ENCODE measurements around the gene MPP1.
"Not testable (repeated sequence)": the region's sequence is repeated elsewhere in the genome, so short reads cannot be mapped to it uniquely, and the experiment has no call there.

Gene MPP1

DNA sequence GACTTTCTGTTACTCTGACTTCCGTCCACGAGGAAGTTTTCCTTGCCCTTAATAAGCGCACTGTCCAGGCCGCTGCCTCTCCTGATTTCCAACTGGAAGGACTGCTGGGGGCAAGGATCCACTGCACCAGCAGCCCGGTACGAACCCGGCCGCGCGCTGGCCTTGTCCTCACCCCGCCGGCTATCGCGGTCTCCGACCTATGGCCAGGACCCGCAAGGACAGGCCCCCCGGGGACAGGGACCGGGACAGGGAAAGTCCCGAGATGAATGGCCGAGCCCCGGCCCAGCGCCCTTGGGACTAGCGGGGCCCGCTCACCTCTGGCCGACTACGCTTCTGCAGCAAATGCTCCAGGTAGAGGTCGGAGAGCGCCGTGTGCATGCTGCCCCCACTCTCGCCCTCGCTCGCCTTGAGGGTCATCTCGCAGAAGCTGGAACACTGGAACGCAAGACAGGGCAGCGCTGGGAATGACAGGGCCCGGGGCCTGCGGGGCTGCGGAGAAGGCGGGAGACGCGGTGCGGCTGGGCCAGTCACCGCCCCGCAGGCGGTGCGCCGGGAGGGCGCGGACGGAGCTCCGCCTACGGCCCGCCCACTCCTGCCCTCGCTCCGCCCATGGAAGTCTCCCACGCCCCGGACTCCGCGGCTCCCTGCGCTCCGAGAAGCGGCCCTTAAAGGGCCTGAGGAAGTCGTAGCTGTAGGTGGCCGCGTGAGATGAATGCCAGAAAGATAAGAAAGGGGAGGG, at the start of gene MPP1:
Gene MPP1 (minus strand): TSS at position 529 of the 739 bp plus-strand sequence. CDS start 112 bp downstream, at position 417.
- peak; percentile 55 for DNase-seq

DNA sequence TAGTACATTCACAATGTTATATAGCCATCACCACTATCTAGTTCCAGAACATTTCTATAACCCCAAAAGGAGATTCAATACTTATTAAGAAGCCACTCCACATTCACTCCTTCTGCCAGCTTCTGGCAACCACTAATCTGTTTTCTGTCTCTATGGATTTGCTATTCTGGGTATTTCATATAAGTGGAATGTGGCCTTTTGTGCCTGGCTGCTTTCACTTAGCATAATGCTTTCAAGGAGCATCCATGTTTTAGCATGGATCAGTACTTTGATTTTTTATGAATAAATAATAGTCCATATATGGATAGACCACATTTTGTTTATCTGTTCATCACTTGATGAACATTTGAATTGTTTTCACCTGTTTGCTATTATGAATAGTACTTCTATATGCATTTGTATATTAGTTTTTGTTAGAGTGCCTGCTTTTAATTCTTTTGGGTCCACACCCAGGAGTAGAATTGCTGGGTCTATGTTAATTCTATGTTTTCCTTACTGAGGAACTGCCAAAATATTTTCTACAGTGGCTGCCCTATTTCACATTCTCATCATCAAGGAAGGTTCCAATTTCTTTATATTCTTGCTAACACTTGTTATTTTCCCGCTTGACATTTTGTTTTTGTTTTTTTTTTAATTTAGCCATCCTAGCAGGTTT, 45.8 kb upstream of the MPP1 start:
- DNase-seq: no peak

DNA sequence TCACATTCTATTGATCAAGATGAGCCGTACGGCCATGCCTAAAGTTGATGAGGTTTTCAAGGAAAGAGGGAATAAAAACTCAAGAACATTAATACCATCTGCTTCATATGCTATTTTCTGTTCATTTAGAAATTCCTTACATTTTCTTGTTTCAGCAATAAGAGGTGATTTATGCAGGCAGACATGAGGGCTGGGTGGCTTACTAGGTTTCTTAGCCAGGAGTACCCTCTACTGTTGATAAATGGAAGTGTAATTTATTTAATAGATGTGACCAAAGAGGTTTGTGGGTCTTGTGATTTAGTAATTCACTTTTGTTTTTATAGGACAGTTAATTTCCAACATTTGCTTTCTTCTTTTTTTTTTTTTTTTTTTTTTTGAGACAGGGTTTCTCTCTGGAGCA, 35.6 kb upstream of the MPP1 start:
- DNase-seq: no peak

DNA sequence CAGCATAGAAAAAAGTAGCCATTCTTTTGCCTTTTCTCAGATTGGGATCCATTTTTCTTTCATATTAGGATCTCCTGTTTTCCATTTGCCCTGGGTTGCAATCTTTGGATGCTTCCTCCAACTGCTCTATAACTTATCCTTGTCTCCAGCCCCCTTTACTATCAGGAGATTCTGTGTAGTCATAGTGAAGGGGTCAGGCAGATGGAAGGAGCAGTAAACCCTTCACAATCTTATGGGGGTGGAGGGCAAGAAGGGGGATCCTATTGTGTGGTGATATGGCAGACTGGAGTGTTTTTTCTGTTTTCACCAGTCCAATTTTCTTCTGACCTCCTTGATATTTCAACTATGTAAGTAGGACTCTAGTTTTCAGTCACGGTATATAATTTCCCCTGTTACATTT, 30.9 kb upstream of the MPP1 start:
- DNase-seq: no peak

DNA sequence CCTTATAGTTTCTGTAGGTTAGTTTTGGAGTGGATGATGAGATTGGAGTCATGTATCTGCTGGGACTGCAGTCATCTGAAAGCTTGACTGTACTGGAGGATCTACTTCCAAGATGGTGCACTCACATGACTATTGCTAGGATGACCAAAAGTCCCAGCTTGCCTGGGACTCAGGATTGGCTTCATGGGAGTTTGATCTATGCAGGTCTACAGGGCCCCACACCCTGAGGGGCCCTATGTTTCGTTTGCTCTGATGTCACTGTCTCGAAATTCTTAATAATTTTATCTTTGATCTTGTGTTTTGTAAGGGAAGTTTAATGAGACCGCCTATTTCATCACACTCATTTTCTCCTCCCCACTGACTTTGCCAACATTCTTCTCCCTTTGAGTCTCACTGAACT, 29.3 kb upstream of the MPP1 start, which contains the start of gene SMIM9:
Gene SMIM9 (minus strand): TSS at position 101 of the 400 bp plus-strand sequence. CDS start 3,806 bp downstream, outside the sequence.
- DNase-seq: no peak

DNA sequence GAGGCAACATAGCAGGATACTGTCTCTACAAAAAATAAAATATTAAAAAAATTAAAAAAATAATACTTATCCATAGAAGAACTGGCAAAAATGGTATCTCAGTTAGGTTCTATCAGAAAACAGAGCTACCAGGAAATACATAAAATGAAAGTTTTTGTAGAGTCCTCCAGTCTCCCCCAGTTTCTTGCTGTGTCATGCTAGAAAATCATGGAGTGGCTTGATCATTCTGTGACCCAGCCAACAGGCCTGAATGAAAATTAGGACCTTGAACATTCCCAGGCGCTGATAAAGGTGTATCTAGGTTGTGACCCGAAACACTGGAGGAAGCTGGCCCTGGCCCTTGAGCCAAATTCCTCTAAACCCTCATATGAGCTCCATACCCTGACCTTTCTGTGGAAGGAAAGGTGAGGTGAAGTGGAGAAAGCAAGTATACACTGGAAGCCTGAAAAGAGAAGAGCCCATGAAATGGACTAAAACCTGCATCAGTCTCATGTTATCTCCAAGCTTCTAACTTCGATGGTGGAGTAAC, 28.5 kb upstream of the MPP1 start:
- DNase-seq: no peak

DNA sequence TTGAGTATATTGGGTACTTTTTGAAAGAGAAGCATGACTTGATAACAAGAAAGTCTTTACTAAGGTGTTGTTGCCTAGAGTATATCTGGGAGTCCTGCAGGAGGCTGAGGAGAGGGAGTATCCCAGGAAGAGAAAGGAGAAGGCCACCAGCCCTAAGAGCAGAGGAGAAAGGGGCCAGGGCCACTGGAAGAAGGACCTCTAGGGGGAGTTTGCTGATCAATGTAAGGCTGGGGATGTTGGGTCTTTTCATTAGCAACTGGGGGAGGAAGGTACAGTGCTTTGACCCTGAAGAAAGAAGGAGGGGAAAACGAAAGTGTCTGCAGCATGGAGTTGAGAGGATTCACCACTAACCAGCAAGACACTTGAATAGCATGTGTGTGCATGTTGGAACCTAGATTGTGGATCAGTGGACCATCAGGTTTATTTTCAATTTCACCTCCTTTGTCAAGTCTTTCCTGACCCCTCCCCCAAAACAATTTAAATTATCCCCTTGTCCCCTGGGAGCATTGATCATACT, 24.7 kb upstream of the MPP1 start:
- no peak for DNase-seq

DNA sequence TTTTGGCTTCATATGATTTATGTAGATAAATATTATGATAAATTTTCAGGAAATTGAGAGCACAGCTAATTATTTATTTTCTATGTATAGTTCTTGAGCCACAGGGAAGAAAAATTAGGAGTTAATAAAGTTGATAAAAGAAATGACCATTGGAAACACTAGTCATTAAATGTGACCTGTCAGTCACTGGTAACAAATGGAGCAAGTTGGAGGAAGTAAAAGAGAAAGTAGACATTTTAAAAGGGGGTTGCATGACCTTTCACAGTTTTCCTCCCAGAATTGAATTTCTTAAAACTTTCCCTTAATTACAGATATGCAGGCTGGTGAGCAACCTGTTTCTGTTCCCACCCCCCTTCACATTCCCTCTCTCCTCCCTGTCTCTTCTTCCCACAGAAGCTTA, 23.8 kb upstream of the MPP1 start:
- DNase-seq: no peak

DNA sequence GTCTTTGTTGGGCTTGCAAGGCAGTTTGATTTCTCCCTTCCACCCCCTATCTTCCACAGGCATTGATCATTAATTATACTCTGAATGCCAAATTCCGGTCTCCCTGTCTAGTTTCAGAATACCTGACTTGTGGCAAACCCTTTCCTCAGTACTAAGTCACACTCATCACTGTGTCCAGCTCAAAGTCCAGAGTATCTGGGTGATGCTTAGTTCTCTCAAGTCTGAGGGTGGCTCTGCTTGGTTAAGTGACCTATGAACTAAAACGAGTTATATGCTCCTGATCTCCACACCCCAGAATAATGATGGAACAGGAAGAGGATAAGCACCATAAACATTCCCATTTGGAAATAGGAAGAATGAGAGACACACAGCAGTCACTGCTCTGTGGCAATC, 22.7 kb upstream of the MPP1 start:
- DNase-seq: no peak

DNA sequence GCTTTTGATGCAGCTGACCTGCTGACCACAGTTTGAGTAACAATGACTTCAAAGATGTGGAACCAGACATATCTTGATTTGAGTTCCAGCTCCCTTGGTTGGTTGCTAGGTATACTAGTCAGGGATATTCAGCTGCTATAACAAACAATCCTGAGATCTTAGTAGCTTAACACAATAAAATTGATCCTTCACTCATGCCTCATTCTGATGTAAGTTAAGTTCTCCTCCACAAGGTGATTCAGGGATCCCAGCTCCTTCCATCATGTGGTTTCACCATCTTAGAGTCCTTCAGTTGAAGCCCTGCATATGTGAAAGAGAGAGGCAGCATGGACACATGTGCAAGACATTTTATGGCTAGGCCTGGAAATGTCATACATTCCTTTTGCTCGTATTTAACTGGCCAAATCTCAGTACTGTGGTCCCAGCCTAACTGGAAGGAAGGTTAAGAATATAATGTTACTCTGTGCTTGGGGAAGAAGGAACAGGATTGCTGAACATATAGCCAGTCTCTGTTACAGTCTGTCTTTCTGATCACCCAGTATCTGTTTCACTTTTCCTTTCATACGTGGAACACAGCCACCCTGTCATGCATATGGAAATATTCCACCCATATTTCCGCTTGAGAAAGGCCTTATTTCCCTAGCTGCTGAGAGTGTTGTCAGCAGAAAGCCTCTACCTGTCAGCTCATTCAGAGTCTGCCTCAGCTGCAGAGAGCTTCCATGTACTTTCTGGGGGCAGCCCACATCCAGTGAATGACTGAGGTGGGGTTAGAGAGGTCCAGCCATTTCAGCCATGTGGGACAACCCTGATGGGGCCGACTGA, 22.1 kb upstream of the MPP1 start:
- DNase-seq: no peak

DNA sequence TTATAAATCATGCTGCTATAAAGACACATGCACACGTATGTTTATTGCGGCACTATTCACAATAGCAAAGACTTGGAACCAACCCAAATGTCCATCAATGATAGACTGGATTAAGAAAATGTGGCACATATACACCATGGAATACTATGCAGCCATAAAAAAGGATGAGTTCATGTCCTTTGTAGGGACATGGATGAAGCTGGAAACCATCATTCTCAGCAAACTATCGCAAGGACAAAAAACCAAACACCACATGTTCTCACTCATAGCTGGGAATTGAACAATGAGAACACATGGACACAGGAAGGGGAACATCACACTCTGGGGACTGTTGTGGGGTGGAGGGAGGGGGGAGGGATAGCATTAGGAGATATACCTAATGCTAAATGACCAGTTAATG, 20.3 kb upstream of the MPP1 start:
- not testable (repeated sequence) for DNase-seq

DNA sequence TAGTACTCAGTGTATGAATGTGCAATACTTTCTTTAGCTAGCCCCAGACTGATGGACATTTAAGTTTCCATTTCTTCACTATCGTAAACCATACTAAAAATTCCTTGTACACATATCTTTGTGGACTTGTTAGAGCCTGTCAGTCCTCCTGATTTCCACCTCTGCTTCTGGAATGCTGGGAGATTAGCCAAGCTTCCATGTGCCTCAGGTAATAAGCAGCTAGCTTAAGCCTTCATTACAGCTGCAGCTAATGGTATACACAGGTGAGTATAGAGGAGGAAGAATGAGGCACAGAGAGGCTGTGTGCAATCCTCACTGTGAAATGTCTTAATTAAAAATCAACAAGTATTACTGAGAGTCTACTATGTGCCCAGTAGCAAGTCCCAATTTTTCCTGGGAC, 19.4 kb upstream of the MPP1 start:
- DNase-seq: no peak

DNA sequence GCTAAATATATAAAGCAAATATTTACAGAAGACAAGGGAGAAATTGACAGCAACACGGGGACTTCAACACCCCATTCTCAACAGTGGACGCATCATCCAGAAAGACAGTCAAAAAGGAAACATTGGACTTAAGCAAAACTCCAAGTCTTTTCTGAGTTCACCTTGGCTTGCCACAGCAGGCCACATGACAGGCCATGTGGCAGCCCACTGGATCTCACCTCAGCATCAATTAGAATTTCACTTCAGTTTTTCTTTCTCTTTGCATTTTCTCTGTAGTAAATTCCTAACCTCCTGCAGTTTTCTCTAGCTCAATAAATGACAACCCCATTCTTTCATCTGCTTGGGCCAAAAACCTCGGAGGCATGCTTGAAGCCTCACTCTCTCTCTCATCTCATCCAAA, 16.7 kb upstream of the MPP1 start:
- no peak for DNase-seq

DNA sequence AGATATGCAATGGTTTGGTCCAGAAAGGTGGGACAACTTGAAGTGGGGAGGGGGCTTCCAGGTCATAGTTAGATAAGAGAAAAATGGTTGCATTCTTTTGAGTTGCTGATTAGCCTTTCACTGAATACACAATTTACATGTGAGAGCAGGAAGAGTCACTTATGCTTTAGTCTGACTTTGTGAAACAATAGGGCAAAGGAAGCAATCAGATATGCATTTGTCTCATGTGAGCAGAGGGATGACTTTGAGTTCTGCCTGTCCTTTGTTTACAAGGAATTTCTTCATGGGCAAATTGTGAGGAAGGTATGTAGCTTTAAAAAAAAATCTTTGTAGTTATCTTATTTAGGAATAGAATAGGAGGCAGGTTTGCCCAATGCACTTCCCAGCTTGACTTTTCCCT, 16.2 kb upstream of the MPP1 start:
- no peak for DNase-seq

DNA sequence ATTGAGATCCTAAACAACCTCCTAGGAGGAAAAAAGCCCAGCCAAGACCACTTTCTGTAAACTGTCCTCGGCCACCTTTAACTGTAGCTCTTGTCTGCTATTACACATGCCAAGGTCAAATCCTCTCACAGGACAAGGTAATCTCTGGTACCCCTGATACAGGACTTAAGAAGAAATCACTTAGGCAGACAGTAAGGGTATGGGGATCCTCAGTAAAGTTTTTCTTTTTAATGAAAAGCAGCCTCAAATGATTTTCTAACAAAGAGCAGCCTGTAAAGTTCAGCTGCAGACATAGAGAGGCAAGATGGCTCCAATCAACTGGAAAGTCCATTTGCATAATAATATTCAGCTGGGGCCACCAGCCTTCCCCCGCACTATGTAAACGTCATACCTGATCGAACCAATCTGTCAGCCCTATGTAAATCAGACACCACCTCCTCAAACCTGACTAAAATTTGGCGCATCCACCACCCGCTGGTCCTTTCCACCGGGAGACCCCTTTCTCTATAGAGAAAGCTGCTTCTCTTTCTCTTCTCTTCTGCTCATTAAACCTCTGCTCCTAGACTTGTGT, 14.6 kb upstream of the MPP1 start:
- DNase-seq: no peak

DNA sequence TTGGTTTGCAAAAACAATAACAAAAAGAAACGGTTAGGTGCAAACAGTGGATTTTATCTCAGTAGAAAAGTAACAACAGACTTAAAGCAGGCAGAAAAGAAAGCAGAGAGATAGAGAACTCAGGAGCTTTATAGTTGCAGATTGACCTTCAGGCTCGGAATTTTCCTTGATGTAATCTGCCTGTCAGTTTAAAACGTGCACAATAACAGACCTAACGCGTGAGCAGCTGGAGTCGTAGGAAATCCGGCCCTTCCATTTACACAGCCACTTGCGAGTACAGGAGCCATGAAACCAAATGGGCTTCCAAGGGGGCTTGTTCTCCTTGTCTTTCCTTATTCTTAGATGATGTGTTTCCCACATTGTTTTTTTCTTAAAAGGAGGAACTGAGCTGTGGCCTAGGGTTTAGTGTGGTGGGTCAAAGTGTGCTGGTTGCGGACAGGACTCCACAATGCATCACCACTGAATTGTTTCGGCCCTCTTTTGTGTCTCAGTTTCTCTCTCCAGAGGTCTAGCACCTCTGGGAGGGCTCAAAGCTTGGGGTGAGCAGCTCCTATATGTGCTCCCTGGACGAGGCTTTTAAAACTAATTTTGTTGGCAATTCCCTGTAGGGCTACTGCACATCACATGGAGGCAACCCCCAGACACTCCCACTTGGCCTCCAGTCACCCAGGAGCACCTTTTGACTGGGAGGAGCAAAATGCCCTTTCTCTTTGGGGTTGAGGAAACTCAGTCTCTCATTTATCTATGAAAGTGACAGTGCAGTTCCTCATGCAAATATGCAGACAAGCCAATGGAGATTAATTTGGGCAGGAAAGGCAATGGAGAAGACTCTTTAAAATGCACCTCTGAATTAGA, 13.9 kb upstream of the MPP1 start:
- DNase-seq: no peak

DNA sequence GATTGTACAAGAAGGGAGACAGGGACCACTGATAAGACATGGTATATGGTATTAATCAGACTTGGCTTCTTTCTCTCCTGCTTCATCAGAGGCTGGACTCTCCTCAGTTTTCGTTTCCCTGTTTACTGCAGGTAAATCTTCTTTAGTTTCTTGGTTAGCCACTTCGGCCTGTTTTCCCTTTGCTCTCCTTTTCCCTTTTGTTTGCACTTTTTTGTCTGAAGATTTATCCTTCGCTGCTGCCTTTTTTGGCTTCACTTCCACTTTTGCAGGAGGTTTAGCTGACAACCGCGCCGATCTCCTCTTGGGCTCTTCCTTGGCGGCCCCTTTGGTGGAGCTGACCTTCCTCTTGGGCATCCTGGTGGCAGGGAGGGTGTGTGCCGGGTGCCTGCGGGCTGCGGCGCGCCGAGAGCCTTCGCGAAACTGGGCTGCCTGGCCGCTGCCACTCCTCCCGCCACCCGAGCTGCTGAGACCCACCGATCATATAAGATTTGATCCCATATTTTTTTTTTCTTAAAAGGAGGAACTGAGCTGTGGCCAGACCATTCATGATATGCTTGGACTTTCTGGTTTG, 11.8 kb upstream of the MPP1 start:
- DNase-seq: not testable (repeated sequence)

DNA sequence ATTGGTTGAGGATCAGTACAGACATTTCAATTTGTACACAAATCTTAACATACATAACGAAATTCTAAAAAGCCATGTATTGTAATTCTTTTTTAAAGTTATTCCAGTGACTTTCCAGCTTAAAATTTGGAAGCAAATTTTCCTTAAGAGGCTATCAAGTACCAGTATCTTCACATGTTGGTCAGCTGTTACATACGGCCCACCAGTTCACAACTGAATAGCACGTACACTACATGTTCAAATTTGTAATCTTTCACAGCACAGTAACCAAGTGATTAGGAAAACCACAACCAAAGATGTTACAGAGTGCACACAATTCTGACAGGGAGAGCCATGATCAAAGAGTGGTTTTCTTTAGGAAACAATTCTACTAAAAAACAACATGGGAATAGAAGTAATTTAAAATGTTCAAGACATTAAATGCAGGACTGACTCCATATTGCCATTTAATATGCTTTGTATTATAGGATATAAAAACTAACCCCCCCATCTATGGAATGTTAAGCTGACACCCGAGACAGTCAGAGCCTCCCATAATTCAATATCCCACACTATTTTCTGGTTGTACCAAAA, 11.1 kb upstream of the MPP1 start:
- not testable (repeated sequence) for DNase-seq

DNA sequence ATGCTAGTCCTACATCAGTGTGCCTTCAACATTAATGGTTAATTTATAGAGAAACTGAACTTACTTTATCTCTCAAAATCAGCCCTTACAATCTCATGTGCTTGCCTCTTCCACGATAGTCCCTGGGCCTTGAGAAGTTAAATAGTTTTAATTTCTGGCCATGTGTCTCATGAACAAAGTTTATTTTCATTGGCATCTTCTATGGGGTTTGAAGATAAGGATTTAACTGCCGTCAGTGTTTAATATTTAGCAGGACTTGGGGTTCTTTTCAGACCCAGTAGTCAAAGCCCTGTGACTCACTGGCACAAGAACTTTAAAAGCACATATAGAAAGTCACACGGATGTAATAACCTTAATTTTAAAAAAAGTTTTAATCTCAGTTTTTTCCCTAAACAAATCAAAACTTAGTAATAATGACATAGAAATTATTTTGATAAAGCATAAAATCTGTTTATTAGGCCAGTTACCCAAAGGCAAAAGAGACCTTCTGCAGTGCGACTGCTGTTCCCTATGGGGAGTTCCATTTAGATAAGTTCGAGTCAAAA, 10.1 kb upstream of the MPP1 start:
- DNase-seq: no peak

DNA sequence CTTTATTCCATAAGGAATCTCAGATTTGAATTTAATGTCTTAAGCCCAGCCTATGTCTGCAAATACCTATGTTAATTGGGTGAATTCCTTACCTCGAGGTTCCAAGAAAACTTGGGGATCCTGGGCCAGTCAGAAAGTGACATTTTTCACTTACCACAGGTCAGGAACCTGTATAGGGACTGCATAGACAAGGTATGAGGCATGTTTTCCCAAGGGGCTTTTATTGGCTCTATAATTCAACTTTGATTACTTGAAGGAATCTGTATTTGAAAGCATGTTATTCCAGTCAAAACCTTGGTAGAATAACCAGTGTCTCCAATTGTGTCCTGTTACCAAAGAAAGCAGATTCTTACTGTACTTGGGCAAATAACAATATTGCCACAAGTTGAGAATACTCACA, 8.5 kb upstream of the MPP1 start:
- no peak for DNase-seq

All from NCI-H2107 (cell line).